Osteoblast (primary cell): ENCODE measurements around the gene TSSK6. TPM values are rescaled to one million over a fixed set of nuclear protein-coding genes. Genes with fewer than 3 reads are reported as not detected.

Experiments
- DNase-seq: peaks from one replicate; pipeline ENCODE4 v3.0.0; 2011; ENCODE audit warnings: low spot score, mixed read lengths; ENCODE audit not compliant: insufficient read length; ENCODE audit errors: missing footprints
- H2AFZ ChIP-seq: 2 replicates; pipeline ENCODE4 v1.6.0; 2011; ENCODE audit warnings: mild to moderate bottlenecking, low read length
- H3K27ac ChIP-seq: 2 replicates; pipeline ENCODE4 v1.5.1; 2011; ENCODE audit warnings: mild to moderate bottlenecking, low read depth, low read length, moderate library complexity
- H3K27me3 ChIP-seq: 2 replicates; pipeline ENCODE4 v1.6.0; 2012; ENCODE audit warnings: mild to moderate bottlenecking, control low read depth, inconsistent platforms, low read length, moderate library complexity; ENCODE audit not compliant: insufficient read depth
- H3K36me3 ChIP-seq: 2 replicates; pipeline ENCODE4 v1.5.1; 2011; ENCODE audit warnings: mild to moderate bottlenecking, low read length, control low read depth, moderate library complexity; ENCODE audit not compliant: insufficient read depth
- H3K4me1 ChIP-seq: 2 replicates; pipeline ENCODE4 v1.5.1; 2011; ENCODE audit warnings: mild to moderate bottlenecking, low read length, control low read depth, moderate library complexity; ENCODE audit not compliant: insufficient read depth
- H3K4me2 ChIP-seq: 2 replicates; pipeline ENCODE4 v1.6.0; 2011; ENCODE audit warnings: mild to moderate bottlenecking, low read length; ENCODE audit not compliant: insufficient read depth
- H3K4me3 ChIP-seq: fragments of 200-600 bp; sonication (generic); 3 replicates; pipeline ENCODE4 v1.5.1; 2012; ENCODE audit warnings: mild to moderate bottlenecking, low read length, inconsistent platforms; ENCODE audit not compliant: insufficient read depth
- H3K79me2 ChIP-seq: 2 replicates; pipeline ENCODE4 v1.6.0; 2012; ENCODE audit warnings: mild to moderate bottlenecking, low read length, control low read depth, inconsistent platforms; ENCODE audit not compliant: insufficient read depth
- H3K9me3 ChIP-seq: 2 replicates; pipeline ENCODE4 v1.5.1; 2011; ENCODE audit warnings: low read depth, low read length, control low read depth
- H4K20me1 ChIP-seq: 2 replicates; pipeline ENCODE4 v1.6.0; 2012; ENCODE audit warnings: mild to moderate bottlenecking, low read length, control low read depth; ENCODE audit not compliant: insufficient read depth
- CTCF ChIP-seq: IDR thresholded peaks from 2 replicates; pipeline ENCODE4 v1.5.1; 2011; ENCODE audit warnings: mild to moderate bottlenecking, low read depth, low read length, moderate library complexity; ENCODE audit errors: extremely low read depth
- total RNA-seq: library from RNA; depleted of rRNA; stranded (reverse); fragments of >200 nt; gene quantifications from 2 replicates; pipeline ENCODE4 v1.2.3, GENCODE V29; 2012

The TSSK6 gene
- total RNA-seq, 1 donor: 4.3 TPM

- peak; percentile 90 for DNase-seq
- H2AFZ ChIP-seq: no peak overlapping the region
- no peak overlapping the region for H3K4me2 ChIP-seq
- H3K27me3 ChIP-seq: no peaks in the 10 kb centered on the region
- no peaks in the 10 kb centered on the region for H3K36me3 ChIP-seq
- H4K20me1 ChIP-seq: peaks cover 11% of the 10 kb centered on the region
- no peaks in the 10 kb centered on the region for H3K9me3 ChIP-seq
- peak overlapping the region; percentile 71 for H3K27ac ChIP-seq
- peaks cover 84% of the 10 kb centered on the region for H3K79me2 ChIP-seq
- peaks cover 35% of the 10 kb centered on the region for H3K4me1 ChIP-seq
- H3K4me3 ChIP-seq: no peak overlapping the region
- no peak for TF ChIP-seq CTCF
These were observed 30.0 kb downstream of the TSSK6 start for GRCh38 chr19:19485161-19485997.

- H3K27ac ChIP-seq: no peak overlapping the region
- H3K36me3 ChIP-seq: no peaks in the 10 kb centered on the region
These were observed 32.3 kb downstream of the TSSK6 start for GRCh38 chr19:19482809-19483596.

GRCh38 chr19:19480688-19481087 lies 34.7 kb downstream of the TSSK6 start:
- H3K27me3 ChIP-seq: no peaks in the 10 kb centered on the region
- no peak overlapping the region for H2AFZ ChIP-seq
- H3K27ac ChIP-seq: peak overlapping the region; percentile 8
- DNase-seq: peak; percentile 73
- H3K4me2 ChIP-seq: no peak overlapping the region
- peaks cover 17% of the 10 kb centered on the region for H4K20me1 ChIP-seq
- H3K36me3 ChIP-seq: no peaks in the 10 kb centered on the region
- peaks cover 10% of the 10 kb centered on the region for H3K4me1 ChIP-seq
- no peak overlapping the region for H3K4me3 ChIP-seq
- H3K9me3 ChIP-seq: no peaks in the 10 kb centered on the region
- peaks cover 93% of the 10 kb centered on the region for H3K79me2 ChIP-seq
- no peak for TF ChIP-seq CTCF

More at GRCh38 chr19:19482809-19483596, 32.3 kb downstream of the TSSK6 start:
- no peak overlapping the region for H3K4me2 ChIP-seq
- H3K79me2 ChIP-seq: peaks cover 91% of the 10 kb centered on the region
- H3K4me1 ChIP-seq: peaks cover 12% of the 10 kb centered on the region
- peaks cover 11% of the 10 kb centered on the region for H4K20me1 ChIP-seq
- peak; percentile 64 for DNase-seq
- H3K27me3 ChIP-seq: no peaks in the 10 kb centered on the region
- TF ChIP-seq CTCF: no peak
- H2AFZ ChIP-seq: no peak overlapping the region
- no peaks in the 10 kb centered on the region for H3K9me3 ChIP-seq
- H3K4me3 ChIP-seq: no peak overlapping the region
